ENCODE measurements around the gene RHNO1.

The RHNO1 gene

GRCh38 chr12:2895051-2895451 is 18.0 kb downstream of the RHNO1 start:
- H3K4me3 ChIP-seq (ENCODE audit: low read depth, low read length) = no peak overlapping the region
- no peak for DNase-seq (ENCODE audit: low read depth)

GRCh38 chr12:2895511-2895910 is 18.5 kb downstream of the RHNO1 start:
- H3K4me3 ChIP-seq (ENCODE audit: low read depth, low read length) = no peak overlapping the region
- no peak for DNase-seq (ENCODE audit: low read depth)

GRCh38 chr12:2897418-2897817 is 20.4 kb downstream of the RHNO1 start:
- no peak for DNase-seq (ENCODE audit: low read depth)
- no peak overlapping the region for H3K4me3 ChIP-seq (ENCODE audit: low read depth, low read length)

GRCh38 chr12:2900642-2901041 is 23.6 kb downstream of the RHNO1 start:
- no peak overlapping the region for H3K4me3 ChIP-seq (ENCODE audit: low read depth, low read length)
- no peak for DNase-seq (ENCODE audit: low read depth)

- H3K4me3 ChIP-seq (ENCODE audit: low read depth, low read length) = no peak overlapping the region
- no peak for DNase-seq (ENCODE audit: low read depth)
Observed at GRCh38 chr12:2902272-2902880, 25.4 kb downstream of the RHNO1 start.

GRCh38 chr12:2904260-2904659 is 27.2 kb downstream of the RHNO1 start:
- DNase-seq (ENCODE audit: low read depth) = no peak
- H3K4me3 ChIP-seq (ENCODE audit: low read depth, low read length) = no peak overlapping the region

GRCh38 chr12:2912216-2912575 is 35.2 kb downstream of the RHNO1 start:
- no peak overlapping the region for H3K4me3 ChIP-seq (ENCODE audit: low read depth, low read length)

GRCh38 chr12:2919249-2919648 is 42.2 kb downstream of the RHNO1 start:
- no peak for DNase-seq (ENCODE audit: low read depth)
- no peak overlapping the region for H3K4me3 ChIP-seq (ENCODE audit: low read depth, low read length)

More at GRCh38 chr12:2912216-2912575, 35.2 kb downstream of the RHNO1 start:
- DNase-seq (ENCODE audit: low read depth) = no peak

GRCh38 chr12:2922329-2922728 is 45.3 kb downstream of the RHNO1 start:
- no peak overlapping the region for H3K4me3 ChIP-seq (ENCODE audit: low read depth, low read length)
- no peak for DNase-seq (ENCODE audit: low read depth)

- no peak for DNase-seq (ENCODE audit: low read depth)
- no peak overlapping the region for H3K4me3 ChIP-seq (ENCODE audit: low read depth, low read length)
Observed at GRCh38 chr12:2923057-2923456, 46.0 kb downstream of the RHNO1 start.

- DNase-seq (ENCODE audit: low read depth) = no peak
- H3K4me3 ChIP-seq (ENCODE audit: low read depth, low read length) = no peak overlapping the region
Observed at GRCh38 chr12:2924019-2924418, 47.0 kb downstream of the RHNO1 start.

- no peak for DNase-seq (ENCODE audit: low read depth)
- no peak overlapping the region for H3K4me3 ChIP-seq (ENCODE audit: low read depth, low read length)
Observed at GRCh38 chr12:2925322-2925995, 48.4 kb downstream of the RHNO1 start.

- H3K4me3 ChIP-seq (ENCODE audit: low read depth, low read length) = no peak overlapping the region
Observed at GRCh38 chr12:2930865-2931264, 53.8 kb downstream of the RHNO1 start.

GRCh38 chr12:2933586-2933985 is 56.6 kb downstream of the RHNO1 start:
- DNase-seq (ENCODE audit: low read depth) = no peak
- H3K4me3 ChIP-seq (ENCODE audit: low read depth, low read length) = no peak overlapping the region

More at GRCh38 chr12:2930865-2931264, 53.8 kb downstream of the RHNO1 start:
- DNase-seq (ENCODE audit: low read depth) = no peak

- no peak overlapping the region for H3K4me3 ChIP-seq (ENCODE audit: low read depth, low read length)
- no peak for DNase-seq (ENCODE audit: low read depth)
Observed at GRCh38 chr12:2934371-2934770, 57.3 kb downstream of the RHNO1 start.

GRCh38 chr12:2936301-2936700 is 59.3 kb downstream of the RHNO1 start:
- no peak for DNase-seq (ENCODE audit: low read depth)
- no peak overlapping the region for H3K4me3 ChIP-seq (ENCODE audit: low read depth, low read length)

- no peak for DNase-seq (ENCODE audit: low read depth)
- H3K4me3 ChIP-seq (ENCODE audit: low read depth, low read length) = no peak overlapping the region
Observed at GRCh38 chr12:2937500-2937899, 60.5 kb downstream of the RHNO1 start.

Measured in skeletal muscle cell (primary cell).